Caco-2 (cell line): Measurements from ENCODE around the gene CTAGE9. TPM values are rescaled to one million over a fixed set of nuclear protein-coding genes. Genes with fewer than 3 reads are reported as not detected.
"Not testable (repeated sequence)": the region's sequence is repeated elsewhere in the genome, so short reads cannot be mapped to it uniquely, and the experiment has no call there.

Experiments used
- BruUV-seq: library from RNA; stranded (reverse); fragments of 400-500 nt; replicated peaks from 2 replicates; lab custom pipeline; 2021; lab: Mats Ljungman, UMichigan
- CTCF ChIA-PET: fragments of 300-600 bp; sonication (Branson Sonifier 250); formaldehyde crosslinking; loops from one replicate; lab custom pipeline; 2022; ENCODE audit warnings: antibody characterized with exemption; lab: Charles Lee
- POLR2A ChIA-PET: fragments of 300-600 bp; sonication (Branson Sonifier 250); formaldehyde crosslinking; loops from one replicate; lab custom pipeline; 2022; ENCODE audit warnings: antibody characterized with exemption; lab: Charles Lee
- DNase-seq, 2 experiments: peaks; one replicate each; pipeline versions ENCODE4 v3.0.0 to v3.0.0-alpha.2; 2020 to 2022
- H3K27me3 ChIP-seq: replicated peaks from 2 replicates; pipeline ENCODE4 v1.6.0; 2011; ENCODE audit warnings: low read length; ENCODE audit not compliant: control insufficient read depth, insufficient read depth
- H3K36me3 ChIP-seq: 2 replicates; pipeline ENCODE4 v1.5.1; 2011; ENCODE audit warnings: low read length; ENCODE audit not compliant: control insufficient read depth, insufficient read depth
- H3K4me1 ChIP-seq: fragments of 250-450 bp; sonication (Bioruptor Pico); 2 replicates; pipeline ENCODE4 v1.5.1; 2020; ENCODE audit warnings: mild to moderate bottlenecking
- H3K4me3 ChIP-seq: 2 replicates; pipeline ENCODE4 v1.5.1; 2011; ENCODE audit warnings: low read depth, mild to moderate bottlenecking, control low read depth, low read length
- H3K9me3 ChIP-seq: fragments of 250-450 bp; sonication (Bioruptor Pico); 2 replicates; pipeline ENCODE4 v1.5.1; 2020; ENCODE audit warnings: mild to moderate bottlenecking, moderate library complexity
- H3K27ac Mint-ChIP-seq: one replicate; pipeline ENCODE4 v1.8.0; 2022; ENCODE audit warnings: mixed read lengths; ENCODE audit not compliant: unreplicated experiment
- H3K27me3 Mint-ChIP-seq: one replicate; pipeline ENCODE4 v1.8.0; 2022; ENCODE audit warnings: mixed read lengths; ENCODE audit not compliant: insufficient read depth, unreplicated experiment
- H3K36me3 Mint-ChIP-seq: one replicate; pipeline ENCODE4 v1.8.0; 2022; ENCODE audit warnings: mild to moderate bottlenecking, mixed read lengths; ENCODE audit not compliant: insufficient read depth, unreplicated experiment
- H3K4me1 Mint-ChIP-seq: one replicate; pipeline ENCODE4 v1.8.0; 2022; ENCODE audit warnings: low read depth, mixed read lengths; ENCODE audit not compliant: unreplicated experiment
- H3K4me3 Mint-ChIP-seq: one replicate; pipeline ENCODE4 v1.8.0; 2022; ENCODE audit warnings: mild to moderate bottlenecking, moderate library complexity, mixed read lengths; ENCODE audit not compliant: unreplicated experiment
- H3K9me3 Mint-ChIP-seq: one replicate; pipeline ENCODE4 v1.8.0; 2022; ENCODE audit warnings: mixed read lengths; ENCODE audit not compliant: unreplicated experiment
- intact Hi-C: fragments of 100-400 bp; cut with micrococcal nuclease; formaldehyde crosslinking; loops from one replicate; pipeline ENCODE4 v1.10.0; 2022; ENCODE audit not compliant: unreplicated experiment
- total RNA-seq: library from RNA; stranded (reverse); gene quantifications from 2 replicates; pipeline ENCODE4 v1.2.3, GENCODE V29; 2022
- TF ChIP-seq, protein P1 (sequence below), 2 experiments: fragments of 200-600 bp in 1 of 2; IDR thresholded peaks; 1 replicate in 1 of 2; 2 replicates in 1 of 2; pipeline versions ENCODE4 v1.5.1 to v1.8.0; 2011 to 2022; ENCODE audit warnings: antibody characterized with exemption in 1 of 2, control low read depth in 1 of 2, inconsistent platforms in 1 of 2, low read depth in 1 of 2, low read length in 1 of 2, mild to moderate bottlenecking in 1 of 2, moderate library complexity in 1 of 2; ENCODE audit not compliant: insufficient read depth in 1 of 2, severe bottlenecking in 1 of 2, unreplicated experiment in 1 of 2

The CTAGE9 gene
- total RNA-seq, 1 experiment from 2014 or later = not detected

GRCh38 chr6:131755597-131755996 lies 44.8 kb upstream of the CTAGE9 start:
- Histone ChIP-seq H3K36me3 (no peaks in the 10 kb centered on the region), H3K4me3 (no peak overlapping the region), H3K27me3 (no peaks in the 10 kb centered on the region), H3K9me3 (no peaks in the 10 kb centered on the region), H3K4me1 (no peaks in the 10 kb centered on the region)
- Mint-ChIP-seq H3K4me1 (no peaks in the 10 kb centered on the region), H3K36me3 (no peaks in the 10 kb centered on the region), H3K27me3 (peaks cover 7% of the 10 kb centered on the region), H3K9me3 (no peaks in the 10 kb centered on the region), H3K27ac (no peak overlapping the region), H3K4me3 (no peak overlapping the region)
- POLR2A ChIA-PET = no interaction called here
- CTCF ChIA-PET = no interaction called here
- no peak for DNase-seq
- intact Hi-C loops = no loop called here
- TF ChIP-seq, protein P1, sequence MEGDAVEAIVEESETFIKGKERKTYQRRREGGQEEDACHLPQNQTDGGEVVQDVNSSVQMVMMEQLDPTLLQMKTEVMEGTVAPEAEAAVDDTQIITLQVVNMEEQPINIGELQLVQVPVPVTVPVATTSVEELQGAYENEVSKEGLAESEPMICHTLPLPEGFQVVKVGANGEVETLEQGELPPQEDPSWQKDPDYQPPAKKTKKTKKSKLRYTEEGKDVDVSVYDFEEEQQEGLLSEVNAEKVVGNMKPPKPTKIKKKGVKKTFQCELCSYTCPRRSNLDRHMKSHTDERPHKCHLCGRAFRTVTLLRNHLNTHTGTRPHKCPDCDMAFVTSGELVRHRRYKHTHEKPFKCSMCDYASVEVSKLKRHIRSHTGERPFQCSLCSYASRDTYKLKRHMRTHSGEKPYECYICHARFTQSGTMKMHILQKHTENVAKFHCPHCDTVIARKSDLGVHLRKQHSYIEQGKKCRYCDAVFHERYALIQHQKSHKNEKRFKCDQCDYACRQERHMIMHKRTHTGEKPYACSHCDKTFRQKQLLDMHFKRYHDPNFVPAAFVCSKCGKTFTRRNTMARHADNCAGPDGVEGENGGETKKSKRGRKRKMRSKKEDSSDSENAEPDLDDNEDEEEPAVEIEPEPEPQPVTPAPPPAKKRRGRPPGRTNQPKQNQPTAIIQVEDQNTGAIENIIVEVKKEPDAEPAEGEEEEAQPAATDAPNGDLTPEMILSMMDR (IDR thresholded peaks at IDR 0.05; ENCODE audit: insufficient read depth in 1 of 2, low read depth in 1 of 2, low read length in 1 of 2, severe bottlenecking in 1 of 2, unreplicated experiment in 1 of 2) = no peak
- no TSS peak for BruUV-seq

GRCh38 chr6:131754715-131755567 lies 44.1 kb upstream of the CTAGE9 start:
- Mint-ChIP-seq H3K4me1 (no peaks in the 10 kb centered on the region), H3K36me3 (no peaks in the 10 kb centered on the region), H3K4me3 (no peak overlapping the region), H3K27ac (no peak overlapping the region), H3K27me3 (peaks cover 4% of the 10 kb centered on the region), H3K9me3 (no peaks in the 10 kb centered on the region)
- Histone ChIP-seq H3K4me1 (no peaks in the 10 kb centered on the region), H3K36me3 (no peaks in the 10 kb centered on the region), H3K9me3 (no peaks in the 10 kb centered on the region), H3K4me3 (no peak overlapping the region), H3K27me3 (no peaks in the 10 kb centered on the region)
- intact Hi-C loops = no loop called here
- CTCF ChIA-PET = no interaction called here
- no TSS peak for BruUV-seq
- no peak for DNase-seq
- TF ChIP-seq, protein P1 (IDR thresholded peaks at IDR 0.05; ENCODE audit: insufficient read depth in 1 of 2, low read depth in 1 of 2, low read length in 1 of 2, severe bottlenecking in 1 of 2, unreplicated experiment in 1 of 2) = no peak
- POLR2A ChIA-PET = no interaction called here

- no peaks in the 10 kb centered on the region for H3K27me3 ChIP-seq
- BruUV-seq = no TSS peak
- intact Hi-C loops = no loop called here
- TF ChIP-seq, protein P1 (IDR thresholded peaks at IDR 0.05; ENCODE audit: insufficient read depth in 1 of 2, low read depth in 1 of 2, low read length in 1 of 2, severe bottlenecking in 1 of 2, unreplicated experiment in 1 of 2) = no peak
- ChIA-PET POLR2A (no interaction called here), CTCF (no interaction called here)
- H3K36me3 Mint-ChIP-seq = no peaks in the 10 kb centered on the region
- H3K27ac Mint-ChIP-seq = no peak overlapping the region
- no peaks in the 10 kb centered on the region for H3K9me3 ChIP-seq
- no peaks in the 10 kb centered on the region for H3K4me1 Mint-ChIP-seq
- H3K4me3 ChIP-seq = no peak overlapping the region
- no peak for DNase-seq
- H3K36me3 ChIP-seq = no peaks in the 10 kb centered on the region
- H3K27me3 Mint-ChIP-seq = peaks cover 2% of the 10 kb centered on the region
- H3K4me1 ChIP-seq = no peaks in the 10 kb centered on the region
- no peak overlapping the region for H3K4me3 Mint-ChIP-seq
- H3K9me3 Mint-ChIP-seq = no peaks in the 10 kb centered on the region
Measured at GRCh38 chr6:131754088-131754487, 43.3 kb upstream of the CTAGE9 start.

DNA sequence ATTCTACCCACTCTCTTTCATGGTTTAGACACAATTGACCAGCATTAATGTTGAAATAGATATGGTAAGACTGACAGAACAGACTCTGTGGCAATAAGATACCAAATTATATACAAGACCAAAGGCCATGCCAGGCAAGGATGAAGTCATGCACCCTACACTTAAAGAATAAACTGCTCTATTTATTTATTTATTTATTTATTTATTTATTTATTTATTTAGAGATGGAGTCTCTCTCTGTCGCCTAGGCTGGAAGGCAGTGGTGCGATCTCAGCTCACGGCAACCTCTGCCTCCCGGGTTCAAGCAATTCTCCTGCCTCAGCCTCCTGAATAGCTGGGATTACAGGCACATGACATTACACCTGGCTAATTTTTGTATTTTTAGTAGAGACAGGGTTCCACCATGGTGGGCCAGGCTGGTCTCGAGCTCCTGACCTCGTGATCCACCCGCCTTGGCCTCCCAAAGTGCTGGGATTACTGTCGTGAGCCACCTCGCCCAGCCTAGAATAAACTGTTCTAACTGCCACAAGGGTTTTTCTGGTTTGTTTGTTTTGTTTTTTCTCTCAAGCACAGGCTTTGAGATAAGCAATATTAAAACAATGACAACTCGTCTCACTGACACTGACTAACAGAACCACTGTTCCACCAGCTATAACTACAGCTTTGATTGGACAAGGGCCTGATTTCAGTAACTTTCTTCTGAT lies 40.3 kb upstream of the CTAGE9 start:
- DNase-seq, intact Hi-C loops, H3K4me3 Mint-ChIP-seq, H3K27me3 ChIP-seq, H3K4me3 ChIP-seq, H3K27ac Mint-ChIP-seq, H3K36me3 Mint-ChIP-seq, CTCF ChIA-PET, H3K27me3 Mint-ChIP-seq, BruUV-seq, H3K9me3 ChIP-seq, H3K36me3 ChIP-seq, H3K4me1 ChIP-seq, H3K9me3 Mint-ChIP-seq, H3K4me1 Mint-ChIP-seq, POLR2A ChIA-PET: not testable (repeated sequence)
